T-helper 17 cell (primary cell): ENCODE data around the gene SF3A2. TPM values are rescaled to one million over a fixed set of nuclear protein-coding genes. Genes with fewer than 3 reads are reported as not detected.
"Not testable (repeated sequence)": the region's sequence is repeated elsewhere in the genome, so short reads cannot be mapped to it uniquely, and the experiment has no call there.

ENCODE experiments used
- ATAC-seq: fragments of 150-1000 bp; cut with Tn5 transposase; 2 replicates; pipeline ENCODE4 v1.10.0; 2021; ENCODE audit warnings: mild to moderate bottlenecking, moderate library complexity
- DNase-seq, 3 donors: peaks; one replicate each; pipeline versions ENCODE4 v3.0.0 to v3.0.0-alpha.2; 2020 to 2021
- H3K9me3 ChIP-seq: one replicate; pipeline ENCODE4 v1.7.0; 2013; ENCODE audit warnings: low read length, mild to moderate bottlenecking; ENCODE audit not compliant: control insufficient read depth, poor library complexity, severe bottlenecking
- H3K27ac Mint-ChIP-seq: one replicate; pipeline ENCODE4 v1.8.0; 2022; ENCODE audit warnings: mild to moderate bottlenecking, moderate library complexity, mixed read lengths
- H3K27me3 Mint-ChIP-seq: one replicate; pipeline ENCODE4 v1.8.0; 2022; ENCODE audit warnings: mixed read lengths
- H3K36me3 Mint-ChIP-seq: one replicate; pipeline ENCODE4 v1.8.0; 2022; ENCODE audit warnings: low read depth, mixed read lengths
- H3K4me1 Mint-ChIP-seq: one replicate; pipeline ENCODE4 v1.8.0; 2022; ENCODE audit warnings: mild to moderate bottlenecking, mixed read lengths
- H3K4me3 Mint-ChIP-seq: one replicate; pipeline ENCODE4 v1.8.0; 2022; ENCODE audit warnings: mild to moderate bottlenecking, moderate library complexity, mixed read lengths
- total RNA-seq, 4 donors: library from RNA in 2 of 4; stranded (reverse) in 2 of 4; gene quantifications; one replicate each; pipeline ENCODE4 v1.2.3 and lab custom pipeline; 2022 to 2026

Gene SF3A2
- total RNA-seq, 2 donors from 2014 or later = 119 to 135 TPM

DNA sequence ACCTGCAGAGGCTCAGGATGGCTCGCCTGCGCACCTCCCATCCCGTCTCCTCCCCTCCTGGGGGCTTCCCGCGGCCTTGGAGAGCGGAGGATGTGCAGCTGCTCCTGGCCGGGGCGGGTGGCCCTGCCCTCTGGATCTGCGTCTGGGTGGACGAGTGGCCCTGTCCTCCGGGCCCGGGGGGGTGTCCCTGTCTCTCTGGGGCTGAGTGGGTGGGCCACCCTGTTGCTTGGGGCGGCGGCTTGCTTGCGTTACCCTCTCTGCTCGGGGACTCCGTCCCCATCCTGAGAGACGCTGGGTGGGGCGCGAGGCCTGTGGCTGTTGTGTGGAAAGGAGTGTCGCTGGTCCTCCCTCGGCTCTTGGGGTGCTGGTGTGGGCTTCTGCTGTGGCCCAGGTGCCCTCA, 38.3 kb upstream of the SF3A2 start:
- ATAC-seq (peak; percentile 8), DNase-seq (no peak)
- no peaks in the 10 kb centered on the region for H3K9me3 ChIP-seq
- H3K4me3 Mint-ChIP-seq = no peak overlapping the region
- no peaks in the 10 kb centered on the region for H3K36me3 Mint-ChIP-seq
- H3K4me1 Mint-ChIP-seq = peaks cover 5% of the 10 kb centered on the region
- H3K27ac Mint-ChIP-seq = no peak overlapping the region
- no peaks in the 10 kb centered on the region for H3K27me3 Mint-ChIP-seq

DNA sequence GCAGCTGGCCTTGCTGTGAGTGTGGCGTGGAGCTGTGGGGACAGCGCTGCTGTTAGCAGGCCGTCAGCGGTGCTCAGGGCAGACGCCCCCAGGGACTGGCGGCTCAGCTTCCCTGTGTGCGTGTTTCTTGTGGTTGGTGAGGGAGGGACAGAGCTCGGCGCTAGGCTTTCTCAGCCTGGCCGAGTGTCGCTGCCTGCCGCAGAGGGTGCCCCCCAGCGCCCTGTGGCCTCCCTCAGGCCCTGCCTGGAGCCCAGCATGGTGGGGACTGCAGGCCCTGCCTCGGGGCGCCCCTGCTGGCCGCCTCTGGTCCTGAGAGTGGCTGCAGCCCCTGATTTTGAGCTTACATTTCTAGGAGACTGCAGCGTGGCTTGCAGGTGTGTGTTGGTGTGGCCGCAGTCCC, 37.4 kb upstream of the SF3A2 start:
- Mint-ChIP-seq H3K27me3 (no peaks in the 10 kb centered on the region), H3K4me1 (peaks cover 5% of the 10 kb centered on the region), H3K4me3 (no peak overlapping the region), H3K36me3 (peaks cover 3% of the 10 kb centered on the region), H3K27ac (no peak overlapping the region)
- ATAC-seq (no peak), DNase-seq (no peak)
- H3K9me3 ChIP-seq = no peaks in the 10 kb centered on the region

GRCh38 chr19:2199861-2200623, 36.6 kb upstream of the SF3A2 start:
- Mint-ChIP-seq H3K4me3 (no peak overlapping the region), H3K27me3 (no peaks in the 10 kb centered on the region), H3K27ac (no peak overlapping the region), H3K36me3 (peaks cover 3% of the 10 kb centered on the region), H3K4me1 (peaks cover 5% of the 10 kb centered on the region)
- ATAC-seq (no peak), DNase-seq (no peak)
- H3K9me3 ChIP-seq = no peaks in the 10 kb centered on the region

DNA sequence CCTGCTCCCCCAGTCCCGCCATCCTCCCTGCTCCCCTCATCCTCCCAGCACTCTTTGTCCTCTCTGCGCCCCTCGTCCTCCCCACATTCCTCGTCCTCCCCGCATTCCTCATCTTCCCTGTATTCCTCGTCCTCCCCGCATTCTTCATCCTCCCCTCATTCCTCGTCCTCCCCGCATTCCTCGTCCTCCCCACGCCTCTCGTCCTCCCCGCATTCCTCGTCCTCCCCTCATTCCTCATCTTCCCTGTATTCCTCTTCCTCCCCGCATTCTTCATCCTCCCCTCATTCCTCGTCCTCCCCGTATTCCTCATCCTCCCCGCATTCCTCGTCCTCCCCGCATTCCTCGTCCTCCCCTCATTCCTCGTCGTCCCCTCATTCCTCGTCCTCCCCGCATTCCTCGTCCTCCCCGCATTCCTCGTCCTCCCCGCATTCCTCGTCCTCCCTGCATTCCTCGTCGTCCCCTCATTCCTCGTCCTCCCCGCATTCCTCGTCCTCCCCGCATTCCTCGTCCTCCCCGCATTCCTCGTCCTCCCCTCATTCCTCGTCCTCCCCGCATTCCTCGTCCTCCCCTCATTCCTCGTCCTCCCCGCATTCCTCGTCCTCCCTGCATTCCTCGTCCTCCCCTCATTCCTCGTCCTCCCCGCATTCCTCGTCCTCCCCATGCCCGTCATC, 35.9 kb upstream of the SF3A2 start:
- not testable (repeated sequence) for H3K4me3 Mint-ChIP-seq, H3K36me3 Mint-ChIP-seq, H3K27me3 Mint-ChIP-seq, ATAC-seq, H3K27ac Mint-ChIP-seq, DNase-seq, H3K4me1 Mint-ChIP-seq, H3K9me3 ChIP-seq

DNA sequence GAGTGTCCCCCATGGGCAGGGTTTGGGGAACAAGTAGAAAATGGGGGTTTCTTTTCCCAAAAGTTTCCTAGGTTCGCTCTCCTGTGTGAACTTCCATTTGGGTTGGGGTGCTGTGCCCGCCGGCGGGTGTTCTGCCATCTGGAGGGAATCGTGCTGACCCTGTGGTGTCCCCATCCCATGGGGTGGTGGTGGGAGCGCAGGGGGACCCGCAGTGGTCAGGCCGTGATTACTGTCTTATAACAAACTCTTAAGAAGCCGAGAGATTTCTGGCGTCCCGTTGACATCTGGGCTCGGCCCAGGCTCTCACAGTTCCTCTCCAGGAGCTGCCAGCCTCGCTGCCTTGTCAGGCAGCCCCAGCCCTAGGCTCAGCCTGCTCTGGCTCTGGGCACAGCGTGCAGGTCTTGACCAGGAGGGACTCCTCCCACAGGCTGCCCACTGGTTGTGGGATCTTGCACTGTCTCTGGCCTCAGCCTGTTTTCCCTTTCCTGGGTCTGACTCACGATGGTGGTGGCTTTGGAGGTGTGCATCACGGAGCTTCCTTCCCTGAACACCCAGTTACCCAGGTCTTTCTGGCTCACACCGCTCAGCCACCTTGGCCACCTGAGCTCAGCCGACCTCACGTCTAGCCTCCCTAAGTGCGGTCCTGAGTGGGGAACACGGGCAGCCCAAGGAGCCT, 35.0 kb upstream of the SF3A2 start:
- DNase-seq (no peak), ATAC-seq (no peak)
- Mint-ChIP-seq H3K36me3 (peaks cover 3% of the 10 kb centered on the region), H3K4me3 (no peak overlapping the region), H3K27me3 (no peaks in the 10 kb centered on the region), H3K27ac (no peak overlapping the region), H3K4me1 (peaks cover 5% of the 10 kb centered on the region)
- H3K9me3 ChIP-seq = no peaks in the 10 kb centered on the region

GRCh38 chr19:2202366-2202765, 34.3 kb upstream of the SF3A2 start:
- no peak for ATAC-seq
- Mint-ChIP-seq H3K36me3 (peaks cover 3% of the 10 kb centered on the region), H3K4me1 (peaks cover 5% of the 10 kb centered on the region), H3K27me3 (no peaks in the 10 kb centered on the region), H3K4me3 (no peak overlapping the region), H3K27ac (no peak overlapping the region)
- no peak for DNase-seq
- no peaks in the 10 kb centered on the region for H3K9me3 ChIP-seq

DNA sequence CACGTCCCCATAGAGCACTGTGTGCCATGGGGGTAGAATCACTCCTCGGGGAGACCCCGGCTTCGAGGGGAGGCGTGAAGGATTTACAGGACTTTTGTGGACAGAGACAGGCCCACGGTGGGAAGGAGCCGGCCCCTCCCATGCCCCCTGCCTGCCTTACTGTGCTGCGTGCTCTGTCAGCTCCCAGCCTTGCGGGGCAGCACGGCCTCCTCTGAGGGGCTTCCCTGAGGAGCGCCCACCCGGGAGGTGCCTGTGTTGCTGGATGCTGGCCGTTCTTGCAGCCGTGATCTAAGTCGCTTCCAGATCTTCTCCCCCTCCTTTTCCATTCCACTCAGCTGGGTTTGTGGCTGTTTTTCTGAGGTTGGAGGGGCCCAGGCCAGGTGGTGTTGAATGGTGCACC, 29.6 kb upstream of the SF3A2 start:
- Mint-ChIP-seq H3K27ac (no peak overlapping the region), H3K27me3 (no peaks in the 10 kb centered on the region), H3K4me3 (no peak overlapping the region), H3K4me1 (no peaks in the 10 kb centered on the region), H3K36me3 (peaks cover 6% of the 10 kb centered on the region)
- no peak for DNase-seq
- no peaks in the 10 kb centered on the region for H3K9me3 ChIP-seq
- ATAC-seq = no peak

DNA sequence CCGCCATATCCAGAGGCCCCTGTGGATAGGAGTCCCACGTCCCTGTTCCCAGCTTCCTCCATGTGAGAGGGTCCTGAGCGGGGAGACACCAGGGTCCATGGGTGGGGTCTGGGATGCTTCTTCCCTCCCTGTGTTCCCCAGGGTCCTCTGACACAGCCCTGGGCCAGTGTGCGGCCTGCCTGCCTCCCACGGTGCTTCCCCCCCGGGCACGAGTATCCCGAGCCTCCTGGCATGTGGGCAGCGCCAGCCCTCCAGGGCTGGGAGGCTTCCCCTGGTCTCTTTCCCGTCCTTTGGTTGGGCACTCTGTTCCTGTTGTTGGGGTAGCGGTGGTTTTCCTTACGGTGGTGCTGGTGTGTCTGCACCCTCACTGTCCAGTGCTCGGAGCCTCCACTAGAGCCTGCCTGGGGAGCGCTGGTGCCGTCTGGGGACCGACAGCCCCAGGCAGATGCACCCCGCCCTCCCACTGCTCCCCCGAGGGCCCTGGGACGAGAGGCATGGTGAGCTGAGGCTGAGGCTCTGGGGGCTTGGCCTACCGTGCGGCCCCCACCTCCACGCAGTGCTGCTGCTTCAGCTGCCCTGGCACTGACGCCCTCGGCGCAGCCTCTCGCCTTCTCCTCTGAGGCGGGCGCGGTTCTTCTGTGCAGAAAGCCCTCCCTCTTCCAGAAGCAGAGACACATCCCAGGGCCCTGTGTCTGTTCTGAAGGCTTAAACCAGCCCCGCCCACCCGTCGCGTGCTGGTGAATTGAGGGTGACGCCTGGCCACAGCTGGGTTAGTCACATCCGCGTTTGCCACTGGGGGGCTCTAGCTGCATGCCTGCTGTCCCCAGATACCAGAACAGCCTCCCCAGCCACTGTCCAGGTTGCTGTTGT, 28.4 kb upstream of the SF3A2 start:
- Mint-ChIP-seq H3K4me3 (no peak overlapping the region), H3K27ac (no peak overlapping the region), H3K4me1 (no peaks in the 10 kb centered on the region), H3K36me3 (peaks cover 6% of the 10 kb centered on the region), H3K27me3 (no peaks in the 10 kb centered on the region)
- no peaks in the 10 kb centered on the region for H3K9me3 ChIP-seq
- DNase-seq = no peak
- peak; percentile 28 for ATAC-seq

- DNase-seq (no peak), ATAC-seq (no peak)
- no peak overlapping the region for H3K27ac Mint-ChIP-seq
- H3K4me1 Mint-ChIP-seq = peaks cover 2% of the 10 kb centered on the region
- H3K36me3 Mint-ChIP-seq = peaks cover 5% of the 10 kb centered on the region
- H3K27me3 Mint-ChIP-seq = no peaks in the 10 kb centered on the region
- no peak overlapping the region for H3K4me3 Mint-ChIP-seq
- H3K9me3 ChIP-seq = no peaks in the 10 kb centered on the region
These were observed 27.6 kb upstream of the SF3A2 start for GRCh38 chr19:2208975-2209374.

DNA sequence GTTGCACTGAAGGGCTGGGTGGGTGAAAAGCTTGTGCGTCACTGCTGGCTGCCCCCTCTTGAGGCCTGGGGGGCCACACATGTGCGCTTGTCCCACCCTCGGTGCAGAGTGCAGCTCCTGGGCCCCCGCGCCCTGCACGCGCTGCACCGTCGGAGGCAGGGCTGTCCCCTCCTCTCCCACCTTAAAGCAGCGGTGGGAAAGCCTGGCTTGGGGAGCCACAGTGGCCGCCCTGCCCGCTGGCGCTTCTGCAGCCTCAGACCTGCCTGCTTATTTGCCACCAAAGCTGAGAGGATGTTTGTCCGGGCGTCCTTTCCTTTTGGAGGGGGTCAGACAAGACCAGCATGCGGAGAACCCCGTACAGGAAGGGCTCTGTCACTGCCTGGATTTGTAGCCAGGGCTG, 27.2 kb upstream of the SF3A2 start:
- Mint-ChIP-seq H3K27me3 (no peaks in the 10 kb centered on the region), H3K4me3 (no peak overlapping the region), H3K4me1 (peaks cover 2% of the 10 kb centered on the region), H3K36me3 (peaks cover 3% of the 10 kb centered on the region), H3K27ac (no peak overlapping the region)
- DNase-seq = no peak
- ATAC-seq = no peak
- no peaks in the 10 kb centered on the region for H3K9me3 ChIP-seq

- H3K9me3 ChIP-seq = no peaks in the 10 kb centered on the region
- Mint-ChIP-seq H3K27ac (no peak overlapping the region), H3K36me3 (peaks cover 3% of the 10 kb centered on the region), H3K4me3 (no peak overlapping the region), H3K4me1 (peaks cover 4% of the 10 kb centered on the region), H3K27me3 (no peaks in the 10 kb centered on the region)
- DNase-seq (no peak), ATAC-seq (no peak)
These were observed 26.4 kb upstream of the SF3A2 start for GRCh38 chr19:2210206-2210605.

GRCh38 chr19:2210987-2211740, 25.5 kb upstream of the SF3A2 start:
- Mint-ChIP-seq H3K27ac (no peak overlapping the region), H3K36me3 (peaks cover 3% of the 10 kb centered on the region), H3K27me3 (no peaks in the 10 kb centered on the region), H3K4me3 (no peak overlapping the region), H3K4me1 (peaks cover 9% of the 10 kb centered on the region)
- DNase-seq (no peak), ATAC-seq (no peak)
- H3K9me3 ChIP-seq = no peaks in the 10 kb centered on the region
